Keratinocyte (primary cell): ENCODE results near the gene TUBB4A. TPM values are rescaled to one million over a fixed set of nuclear protein-coding genes. Genes with fewer than 3 reads are reported as not detected.

Experiments used
- DNase-seq: peaks from one replicate; pipeline ENCODE4 v3.0.0-alpha.2; 2011; ENCODE audit warnings: low read depth, missing footprints, low spot score
- FAIRE-seq: peaks from 2 replicates; lab custom pipeline; 2011; peaks lifted over from hg19 to GRCh38; lab: Jason Lieb, UNC
- H2AFZ ChIP-seq: 2 replicates; pipeline ENCODE4 v1.6.0; 2012; ENCODE audit warnings: low read length, control low read depth, inconsistent platforms; ENCODE audit not compliant: control insufficient read depth
- H3K27ac ChIP-seq: 2 replicates; pipeline ENCODE4 v1.5.1; 2011; ENCODE audit warnings: low read length; ENCODE audit not compliant: control insufficient read depth, insufficient read depth
- H3K27me3 ChIP-seq: 3 replicates; pipeline ENCODE4 v1.6.0; 2011; ENCODE audit warnings: low read length; ENCODE audit not compliant: control insufficient read depth, insufficient read depth; ENCODE audit errors: extremely low read depth
- H3K36me3 ChIP-seq, 2 experiments: 2 replicates in 1 of 2; 3 replicates in 1 of 2; pipeline ENCODE4 v1.5.1; 2011; ENCODE audit warnings: low read length in 2 of 2, mild to moderate bottlenecking in 1 of 2; ENCODE audit not compliant: control insufficient read depth in 2 of 2, insufficient read depth in 2 of 2; ENCODE audit errors: extremely low read depth in 1 of 2
- H3K4me1 ChIP-seq: 3 replicates; pipeline ENCODE4 v1.5.1; 2011; ENCODE audit warnings: low read length; ENCODE audit not compliant: control insufficient read depth, insufficient read depth; ENCODE audit errors: extremely low read depth
- H3K4me2 ChIP-seq: 3 replicates; pipeline ENCODE4 v1.6.0; 2011; ENCODE audit warnings: low read depth, low read length; ENCODE audit not compliant: control insufficient read depth, insufficient read depth; ENCODE audit errors: extremely low read depth
- H3K4me3 ChIP-seq, 3 experiments: fragments of 200-600 bp in 1 of 3; sonication (generic) in 1 of 3; 2 replicates in 2 of 3; 3 replicates in 1 of 3; pipeline ENCODE4 v1.5.1; 2011 to 2016; ENCODE audit warnings: low read length in 3 of 3, mild to moderate bottlenecking in 3 of 3, control low read depth in 2 of 3, inconsistent platforms in 1 of 3, low read depth in 1 of 3, mixed read lengths in 1 of 3, mixed run types in 1 of 3, moderate library complexity in 1 of 3; ENCODE audit not compliant: control insufficient read depth in 2 of 3, insufficient read depth in 2 of 3; ENCODE audit errors: extremely low read depth in 1 of 3
- H3K79me2 ChIP-seq: 2 replicates; pipeline ENCODE4 v1.6.0; 2012; ENCODE audit warnings: low read length; ENCODE audit not compliant: control insufficient read depth, insufficient read depth
- H3K9ac ChIP-seq: 3 replicates; pipeline ENCODE4 v1.6.0; 2011; ENCODE audit warnings: low read length; ENCODE audit not compliant: control insufficient read depth, insufficient read depth; ENCODE audit errors: extremely low read depth
- H3K9me1 ChIP-seq: 3 replicates; pipeline ENCODE4 v1.6.0; 2011; ENCODE audit warnings: low read length; ENCODE audit not compliant: control insufficient read depth, insufficient read depth; ENCODE audit errors: extremely low read depth
- H3K9me3 ChIP-seq: 2 replicates; pipeline ENCODE4 v1.5.1; 2012; ENCODE audit warnings: low read depth, low read length; ENCODE audit not compliant: control insufficient read depth
- H4K20me1 ChIP-seq: 3 replicates; pipeline ENCODE4 v1.6.0; 2011; ENCODE audit warnings: low read length; ENCODE audit not compliant: control insufficient read depth, insufficient read depth; ENCODE audit errors: extremely low read depth
- EZH2 ChIP-seq: IDR thresholded peaks from one replicate; pipeline ENCODE4 v1.6.1; 2012; ENCODE audit warnings: inconsistent platforms, mild to moderate bottlenecking, low read length, moderate library complexity
- dilution Hi-C: fragments of 300-500 bp; cut with MboI; formaldehyde crosslinking; loops from one replicate; pipeline ENCODE4 v1.7.0; 2020; ENCODE audit warnings: low sequenced_read_pairs; ENCODE audit not compliant: extremely low pct_ligation_motif_present
- polyA plus RNA-seq, 5 experiments: library from polyadenylated mRNA; depleted of rRNA in 3 of 5; stranded (reverse) in 3 of 5; stranded (forward) in 1 of 5; unstranded in 1 of 5; fragments of >200 nt; gene quantifications; 1 replicate in 1 of 5; 2 replicates in 3 of 5; 3 replicates in 1 of 5; pipeline versions ENCODE4 v1.2.1 to v1.2.3, GENCODE V29; 2011 to 2012; ENCODE audit warnings: missing spikeins in 2 of 5, low read depth in 1 of 5, low replicate concordance in 1 of 5
- TF ChIP-seq, protein P1 (sequence below), 3 experiments: IDR thresholded peaks in 1 of 3; conservative IDR thresholded peaks in 1 of 3; optimal IDR thresholded peaks in 1 of 3; 2 replicates in 2 of 3; 3 replicates in 1 of 3; pipeline versions ENCODE3 to v1.5.1; 2011; ENCODE audit warnings: low read length in 3 of 3, mild to moderate bottlenecking in 3 of 3, moderate library complexity in 2 of 3, control low read depth in 1 of 3, inconsistent platforms in 1 of 3; ENCODE audit not compliant: insufficient read depth in 2 of 3; ENCODE audit errors: extremely low read depth in 1 of 3

The TUBB4A gene
- polyA plus RNA-seq, 1 donor (not counting 4 experiments of a cell fraction or from before 2014, with no cell fraction given), result not detected

DNA sequence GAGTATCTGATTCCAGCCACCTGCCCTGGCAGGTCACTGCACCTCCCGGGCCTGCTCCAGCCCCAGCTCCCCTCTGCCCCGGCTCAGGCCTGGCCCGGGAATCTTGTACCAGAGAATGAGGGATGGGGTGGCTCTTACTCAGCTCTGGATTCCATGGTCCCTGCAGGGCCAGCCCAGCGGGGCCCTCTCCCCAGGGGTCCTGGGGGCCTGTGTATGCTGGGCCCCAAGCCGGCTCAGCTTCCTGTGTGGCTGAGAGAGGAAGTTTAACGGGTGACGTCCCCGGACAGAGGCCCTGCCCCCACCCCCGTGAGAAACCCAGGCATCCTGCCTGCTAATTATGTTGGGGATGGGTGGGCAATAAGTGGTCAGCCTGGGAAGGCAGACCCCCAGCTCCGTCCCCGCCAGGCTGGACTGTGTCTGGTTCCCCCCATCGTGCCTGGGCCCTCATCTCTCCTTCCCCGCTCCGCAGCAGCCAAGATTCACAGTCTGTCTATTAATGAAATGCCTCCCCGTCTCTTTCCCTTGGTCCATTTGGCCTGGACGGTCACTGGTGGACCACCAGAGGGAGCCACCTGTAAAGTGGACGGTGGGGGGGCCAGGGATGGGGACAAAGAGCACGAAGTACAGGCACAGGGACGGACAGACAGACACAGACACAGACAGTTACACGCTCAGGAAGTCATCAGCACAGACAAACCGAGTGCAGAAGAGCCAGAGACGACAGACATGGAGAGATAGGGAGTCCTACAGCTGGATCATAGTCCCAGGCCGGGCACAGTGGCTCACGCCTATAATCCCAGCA is 20.4 kb downstream of the TUBB4A start, which contains the start of gene DENND1C:
Gene DENND1C (minus strand): TSS at position 247 of the 802 bp plus-strand sequence. CDS start 92 bp downstream, at position 155.
- no peaks in the 10 kb centered on the region for H3K9me1 ChIP-seq
- dilution Hi-C loops, result no loop called here
- H3K27ac ChIP-seq, result no peak within 1 kb of the TSS
- H3K9me3 ChIP-seq, result no peaks in the 10 kb centered on the region
- no peak within 1 kb of the TSS for H3K9ac ChIP-seq
- H2AFZ ChIP-seq, result no peak within 1 kb of the TSS
- H3K4me3 ChIP-seq, result no peak within 1 kb of the TSS
- no peak for DNase-seq
- no peaks in the 10 kb centered on the region for H3K36me3 ChIP-seq
- no peaks in the 10 kb centered on the region for H3K4me1 ChIP-seq
- no peak within 1 kb of the TSS for H3K4me2 ChIP-seq
- TF ChIP-seq EZH2, result no peak
- TF ChIP-seq, protein P1, sequence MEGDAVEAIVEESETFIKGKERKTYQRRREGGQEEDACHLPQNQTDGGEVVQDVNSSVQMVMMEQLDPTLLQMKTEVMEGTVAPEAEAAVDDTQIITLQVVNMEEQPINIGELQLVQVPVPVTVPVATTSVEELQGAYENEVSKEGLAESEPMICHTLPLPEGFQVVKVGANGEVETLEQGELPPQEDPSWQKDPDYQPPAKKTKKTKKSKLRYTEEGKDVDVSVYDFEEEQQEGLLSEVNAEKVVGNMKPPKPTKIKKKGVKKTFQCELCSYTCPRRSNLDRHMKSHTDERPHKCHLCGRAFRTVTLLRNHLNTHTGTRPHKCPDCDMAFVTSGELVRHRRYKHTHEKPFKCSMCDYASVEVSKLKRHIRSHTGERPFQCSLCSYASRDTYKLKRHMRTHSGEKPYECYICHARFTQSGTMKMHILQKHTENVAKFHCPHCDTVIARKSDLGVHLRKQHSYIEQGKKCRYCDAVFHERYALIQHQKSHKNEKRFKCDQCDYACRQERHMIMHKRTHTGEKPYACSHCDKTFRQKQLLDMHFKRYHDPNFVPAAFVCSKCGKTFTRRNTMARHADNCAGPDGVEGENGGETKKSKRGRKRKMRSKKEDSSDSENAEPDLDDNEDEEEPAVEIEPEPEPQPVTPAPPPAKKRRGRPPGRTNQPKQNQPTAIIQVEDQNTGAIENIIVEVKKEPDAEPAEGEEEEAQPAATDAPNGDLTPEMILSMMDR (optimal IDR thresholded peaks at IDR 0.05 in 1 of 3, IDR thresholded peaks at IDR 0.05 in 1 of 3, conservative IDR thresholded peaks at IDR 0.05 in 1 of 3; ENCODE audit: extremely low read depth in 1 of 3, insufficient read depth in 2 of 3, low read length in 3 of 3), result peak in 1 of 3 experiments; percentile 30
- no peaks in the 10 kb centered on the region for H3K79me2 ChIP-seq
- no peaks in the 10 kb centered on the region for H3K27me3 ChIP-seq
- no peaks in the 10 kb centered on the region for H4K20me1 ChIP-seq
- FAIRE-seq, result no peak

DNA sequence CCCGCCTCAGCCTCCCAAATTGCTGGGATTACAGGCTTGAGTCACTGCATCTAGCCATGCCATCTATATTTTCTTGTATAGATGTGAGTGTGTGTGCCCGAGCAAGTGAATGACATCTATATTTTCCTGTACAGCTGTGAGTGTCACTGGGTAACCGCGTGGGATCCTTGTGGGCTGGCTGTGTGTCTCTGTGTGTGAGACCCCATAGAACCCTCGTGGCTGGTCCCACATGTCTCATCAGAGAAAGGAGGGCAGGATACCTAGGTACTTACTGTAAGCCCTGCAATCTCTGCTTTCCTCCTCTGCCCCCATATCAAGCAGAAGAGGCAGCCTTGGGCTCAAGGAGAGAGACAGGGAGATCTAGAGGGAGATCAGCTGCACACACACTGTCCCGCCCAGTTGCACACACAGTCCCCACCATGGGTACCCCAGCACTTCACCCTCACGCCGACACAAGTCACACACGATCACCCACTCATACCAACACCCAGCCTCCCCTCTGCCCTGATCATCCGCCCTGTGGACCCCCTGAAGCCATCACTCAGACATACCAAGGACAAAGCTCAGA is 21.2 kb downstream of the TUBB4A start:
- FAIRE-seq (no peak), DNase-seq (no peak)
- H3K9me3 ChIP-seq, result no peaks in the 10 kb centered on the region
- H3K27me3 ChIP-seq, result peaks cover 2% of the 10 kb centered on the region
- dilution Hi-C loops, result no loop called here
- no peaks in the 10 kb centered on the region for H3K36me3 ChIP-seq
- no peak overlapping the region for H3K27ac ChIP-seq
- H3K4me2 ChIP-seq, result no peak overlapping the region
- no peaks in the 10 kb centered on the region for H3K79me2 ChIP-seq
- H3K9me1 ChIP-seq, result no peaks in the 10 kb centered on the region
- no peak overlapping the region for H3K9ac ChIP-seq
- no peak for TF ChIP-seq EZH2
- H3K4me1 ChIP-seq, result peaks cover under 1% of the 10 kb centered on the region
- H2AFZ ChIP-seq, result no peak overlapping the region
- H4K20me1 ChIP-seq, result no peaks in the 10 kb centered on the region
- H3K4me3 ChIP-seq, result no peak overlapping the region
